Peyer's patch (tissue), 4 donors: ENCODE data around the gene MAGI2. TPM values are rescaled to one million over a fixed set of nuclear protein-coding genes. Genes with fewer than 3 reads are reported as not detected.

Experiments
- DNase-seq, 3 donors: peaks; one replicate each; pipeline ENCODE4 v3.0.0-alpha.2; 2017 to 2019
- H3K27ac ChIP-seq, 4 donors: fragments of 200-600 bp; sonication (generic); one replicate each; pipeline ENCODE4 v1.5.1; 2016 to 2019
- H3K27me3 ChIP-seq, 2 donors: fragments of 200-600 bp; sonication (generic); one replicate each; pipeline ENCODE4 v1.5.1; 2019
- H3K36me3 ChIP-seq, 3 donors: fragments of 200-600 bp; sonication (generic); one replicate each; pipeline ENCODE4 v1.5.1; 2016 to 2019
- H3K4me1 ChIP-seq, 4 donors: fragments of 200-600 bp; sonication (generic); one replicate each; pipeline ENCODE4 v1.5.1; 2016 to 2019
- H3K4me3 ChIP-seq, 4 donors: fragments of 200-600 bp; sonication (generic); 1 replicate in 3 of 4; 2 replicates in 1 of 4; pipeline ENCODE4 v1.5.1; 2016 to 2019; ENCODE audit warnings: mild to moderate bottlenecking in 1 of 4
- H3K9me3 ChIP-seq, 4 donors: fragments of 200-600 bp; sonication (generic); one replicate each; pipeline ENCODE4 v1.5.1; 2016 to 2019; ENCODE audit warnings: mild to moderate bottlenecking in 1 of 4
- POLR2A ChIP-seq, 2 donors: fragments of 450-650 bp; IDR thresholded peaks; one replicate each; pipeline ENCODE4 v1.5.1; 2017; ENCODE audit warnings: antibody characterized with exemption in 2 of 2, mild to moderate bottlenecking in 2 of 2, moderate library complexity in 2 of 2
- total RNA-seq, 4 donors: library from RNA; depleted of rRNA; stranded (reverse); fragments of >200 nt; gene quantifications; one replicate each; pipeline ENCODE4 v1.1.0, GENCODE V29; 2016
- TF ChIP-seq, protein P1 (sequence below), 6 experiments: fragments of 450-650 bp in 4 of 6; fragments of 200-600 bp in 2 of 6; sonication (generic) in 1 of 6; IDR thresholded peaks; one replicate each; pipeline ENCODE4 v1.5.1; 2017 to 2019; ENCODE audit warnings: antibody characterized with exemption in 6 of 6, mild to moderate bottlenecking in 3 of 6, moderate library complexity in 1 of 6

MAGI2 gene
- total RNA-seq, 4 donors from 2014 or later = 1.6 to 12.4 (median 2.8) TPM

DNA sequence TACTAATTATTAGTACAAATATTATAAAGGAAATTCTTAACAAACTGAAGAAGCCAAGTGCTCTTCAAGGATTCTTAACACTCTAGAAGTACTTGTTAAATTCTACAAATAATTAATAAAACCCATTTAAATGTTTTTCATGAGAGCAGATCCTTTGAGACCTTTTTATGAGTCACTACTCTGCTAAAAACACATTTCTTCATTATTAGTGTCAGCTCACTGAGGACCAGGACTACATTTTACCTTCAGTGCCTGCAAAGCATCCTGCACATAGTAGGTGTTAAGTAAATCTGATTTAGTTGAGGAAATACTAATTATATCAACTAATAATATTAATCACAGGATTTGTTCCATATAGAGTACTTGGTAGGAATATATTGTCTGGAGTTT lies 1381.3 kb downstream of the MAGI2 start:
- no peak overlapping the region for H3K27ac ChIP-seq
- H3K4me3 ChIP-seq = no peak overlapping the region
- no peaks in the 10 kb centered on the region for H3K9me3 ChIP-seq
- H3K4me1 ChIP-seq = no peaks in the 10 kb centered on the region
- no peak for DNase-seq
- TF ChIP-seq, protein P1, sequence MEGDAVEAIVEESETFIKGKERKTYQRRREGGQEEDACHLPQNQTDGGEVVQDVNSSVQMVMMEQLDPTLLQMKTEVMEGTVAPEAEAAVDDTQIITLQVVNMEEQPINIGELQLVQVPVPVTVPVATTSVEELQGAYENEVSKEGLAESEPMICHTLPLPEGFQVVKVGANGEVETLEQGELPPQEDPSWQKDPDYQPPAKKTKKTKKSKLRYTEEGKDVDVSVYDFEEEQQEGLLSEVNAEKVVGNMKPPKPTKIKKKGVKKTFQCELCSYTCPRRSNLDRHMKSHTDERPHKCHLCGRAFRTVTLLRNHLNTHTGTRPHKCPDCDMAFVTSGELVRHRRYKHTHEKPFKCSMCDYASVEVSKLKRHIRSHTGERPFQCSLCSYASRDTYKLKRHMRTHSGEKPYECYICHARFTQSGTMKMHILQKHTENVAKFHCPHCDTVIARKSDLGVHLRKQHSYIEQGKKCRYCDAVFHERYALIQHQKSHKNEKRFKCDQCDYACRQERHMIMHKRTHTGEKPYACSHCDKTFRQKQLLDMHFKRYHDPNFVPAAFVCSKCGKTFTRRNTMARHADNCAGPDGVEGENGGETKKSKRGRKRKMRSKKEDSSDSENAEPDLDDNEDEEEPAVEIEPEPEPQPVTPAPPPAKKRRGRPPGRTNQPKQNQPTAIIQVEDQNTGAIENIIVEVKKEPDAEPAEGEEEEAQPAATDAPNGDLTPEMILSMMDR (IDR thresholded peaks at IDR 0.05) = no peak
- TF ChIP-seq POLR2A (IDR thresholded peaks at IDR 0.05) = no peak
- H3K36me3 ChIP-seq = no peaks in the 10 kb centered on the region
- H3K27me3 ChIP-seq = no peaks in the 10 kb centered on the region

DNA sequence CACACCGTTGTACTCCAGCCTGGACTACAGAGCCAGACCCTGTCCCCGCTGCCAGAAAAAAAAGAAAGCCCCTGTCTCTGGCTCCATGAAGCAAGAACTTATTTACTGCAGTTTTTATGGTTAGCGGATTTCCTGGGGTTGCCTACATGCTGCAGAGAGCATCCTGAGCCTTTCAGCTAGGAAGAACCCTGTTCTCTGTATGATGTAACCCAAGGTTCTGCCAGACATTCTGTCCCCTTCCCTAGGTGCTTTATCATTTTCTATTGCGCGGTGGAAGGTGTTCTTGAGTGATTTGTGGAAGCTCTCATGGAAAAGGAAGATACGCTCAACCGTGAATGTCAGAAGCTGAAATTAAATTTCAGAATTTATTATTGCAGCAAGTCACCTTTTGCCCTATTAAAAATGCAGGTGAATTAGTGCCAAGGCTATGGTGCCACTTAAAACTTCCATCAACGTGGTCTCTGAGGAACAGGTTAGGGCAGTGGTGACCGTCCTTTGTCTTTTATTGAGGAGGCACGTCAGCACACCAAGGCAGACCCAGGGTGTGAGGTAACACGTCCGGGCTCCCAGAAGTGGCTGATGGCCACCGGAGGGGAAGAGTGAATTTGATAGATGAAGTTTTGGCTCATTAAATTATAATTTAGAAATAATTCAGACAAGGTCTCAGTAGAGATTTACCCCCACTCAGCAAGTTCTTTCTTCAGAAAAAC lies 1381.8 kb downstream of the MAGI2 start:
- H3K27me3 ChIP-seq = no peaks in the 10 kb centered on the region
- DNase-seq = no peak
- H3K4me3 ChIP-seq = no peak overlapping the region
- H3K4me1 ChIP-seq = no peaks in the 10 kb centered on the region
- H3K9me3 ChIP-seq = no peaks in the 10 kb centered on the region
- TF ChIP-seq POLR2A (IDR thresholded peaks at IDR 0.05) = no peak
- TF ChIP-seq, protein P1 (IDR thresholded peaks at IDR 0.05) = no peak
- H3K36me3 ChIP-seq = no peaks in the 10 kb centered on the region
- no peak overlapping the region for H3K27ac ChIP-seq

DNA sequence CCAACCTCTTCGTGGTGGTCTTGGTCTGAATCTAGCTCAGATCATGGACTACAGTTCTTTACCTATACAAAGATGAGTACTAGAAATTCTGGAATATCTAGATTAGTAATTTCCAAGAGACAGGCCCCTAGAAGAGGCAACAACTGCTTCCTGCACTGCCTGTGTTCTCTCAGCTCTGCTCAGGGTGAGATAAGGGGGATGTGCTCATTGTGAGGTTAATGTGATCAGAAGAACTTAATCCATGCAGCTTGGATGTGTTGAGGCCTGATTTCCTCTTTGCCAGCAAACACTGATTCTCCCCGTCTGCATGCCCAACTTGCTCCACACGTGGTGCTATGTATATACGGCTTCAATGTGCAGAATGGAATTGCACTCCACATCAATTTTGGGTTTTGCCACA lies 1386.9 kb downstream of the MAGI2 start:
- Histone ChIP-seq H3K36me3 (no peaks in the 10 kb centered on the region), H3K9me3 (no peaks in the 10 kb centered on the region), H3K4me1 (no peaks in the 10 kb centered on the region), H3K27me3 (no peaks in the 10 kb centered on the region), H3K27ac (no peak overlapping the region), H3K4me3 (no peak overlapping the region)
- DNase-seq = no peak
- TF ChIP-seq POLR2A (IDR thresholded peaks at IDR 0.05) = no peak
- TF ChIP-seq, protein P1 (IDR thresholded peaks at IDR 0.05) = no peak

DNA sequence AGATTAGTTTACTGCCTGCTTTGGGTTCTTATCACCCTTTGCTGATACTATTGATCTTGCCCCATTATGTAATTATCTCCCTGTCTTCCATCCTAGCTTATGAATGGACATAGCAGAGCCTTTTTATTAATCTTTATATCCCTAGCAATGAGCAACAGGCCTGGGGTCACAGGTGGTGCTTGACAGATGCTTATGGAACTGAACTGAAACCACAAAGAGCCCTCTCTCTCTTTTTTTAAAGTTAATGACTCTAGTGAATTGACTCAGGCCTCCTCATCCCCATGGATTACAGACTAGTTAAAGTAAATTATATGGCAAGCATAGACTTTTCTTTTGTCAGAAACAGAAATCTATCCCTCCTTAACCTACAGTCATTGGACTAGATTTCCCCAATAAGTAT lies 1389.7 kb downstream of the MAGI2 start:
- Histone ChIP-seq H3K27me3 (no peaks in the 10 kb centered on the region), H3K27ac (no peak overlapping the region), H3K9me3 (no peaks in the 10 kb centered on the region), H3K4me3 (no peak overlapping the region), H3K4me1 (no peaks in the 10 kb centered on the region), H3K36me3 (no peaks in the 10 kb centered on the region)
- no peak for DNase-seq
- TF ChIP-seq, protein P1 (IDR thresholded peaks at IDR 0.05) = no peak
- TF ChIP-seq POLR2A (IDR thresholded peaks at IDR 0.05) = no peak

DNA sequence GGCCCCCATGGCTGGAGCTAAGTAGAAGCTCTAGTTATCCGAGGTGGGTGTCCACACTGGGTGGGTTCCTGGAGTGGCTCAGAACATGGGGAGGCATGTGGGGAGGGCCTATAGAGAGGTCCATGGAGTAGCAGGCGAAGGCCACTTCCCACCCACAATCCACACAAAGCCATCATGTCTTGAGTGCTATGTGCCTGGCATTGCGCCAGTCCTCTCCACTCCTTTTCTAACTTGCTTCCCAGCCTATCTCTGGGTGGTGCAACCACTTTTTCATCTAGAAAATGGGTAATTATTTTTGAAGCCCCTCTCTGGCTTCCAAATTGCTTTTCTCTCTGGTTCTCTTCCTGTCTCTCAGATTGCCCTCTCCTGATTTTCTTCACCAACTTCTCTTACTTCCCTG lies 1391.3 kb downstream of the MAGI2 start:
- TF ChIP-seq POLR2A (IDR thresholded peaks at IDR 0.05) = no peak
- TF ChIP-seq, protein P1 (IDR thresholded peaks at IDR 0.05) = no peak
- no peak for DNase-seq

More for the DNA sequence above, 1391.3 kb downstream of the MAGI2 start:
- no peaks in the 10 kb centered on the region for H3K9me3 ChIP-seq
- H3K4me3 ChIP-seq = no peak overlapping the region
- no peak overlapping the region for H3K27ac ChIP-seq
- H3K27me3 ChIP-seq = no peaks in the 10 kb centered on the region
- H3K36me3 ChIP-seq = no peaks in the 10 kb centered on the region
- no peaks in the 10 kb centered on the region for H3K4me1 ChIP-seq
